GM12864 (cell line): ENCODE data around the gene TMEM242.

Source experiments
- DNase-seq: peaks from one replicate; pipeline ENCODE4 v3.0.0-alpha.2; 2011; ENCODE audit warnings: low read depth
- H3K4me3 ChIP-seq: 2 replicates; pipeline ENCODE4 v1.5.1; 2011; ENCODE audit warnings: mild to moderate bottlenecking, low read depth, low read length, control low read depth
- CTCF ChIP-seq: IDR thresholded peaks from 2 replicates; pipeline ENCODE4 v1.5.1; 2011; ENCODE audit warnings: low read depth, mild to moderate bottlenecking, moderate library complexity, low read length, control low read depth, inconsistent platforms; ENCODE audit errors: missing control alignments

The TMEM242 gene

GRCh38 chr6:157271911-157272310 lies 51.4 kb downstream of the TMEM242 start:
- no peak overlapping the region for H3K4me3 ChIP-seq
- DNase-seq: no peak
- no peak for TF ChIP-seq CTCF

- TF ChIP-seq CTCF: no peak
- no peak for DNase-seq
- no peak overlapping the region for H3K4me3 ChIP-seq
Measured at GRCh38 chr6:157271441-157271840, 51.9 kb downstream of the TMEM242 start.

GRCh38 chr6:157270916-157271315 lies 52.4 kb downstream of the TMEM242 start:
- DNase-seq: no peak
- TF ChIP-seq CTCF: no peak
- no peak overlapping the region for H3K4me3 ChIP-seq

DNA sequence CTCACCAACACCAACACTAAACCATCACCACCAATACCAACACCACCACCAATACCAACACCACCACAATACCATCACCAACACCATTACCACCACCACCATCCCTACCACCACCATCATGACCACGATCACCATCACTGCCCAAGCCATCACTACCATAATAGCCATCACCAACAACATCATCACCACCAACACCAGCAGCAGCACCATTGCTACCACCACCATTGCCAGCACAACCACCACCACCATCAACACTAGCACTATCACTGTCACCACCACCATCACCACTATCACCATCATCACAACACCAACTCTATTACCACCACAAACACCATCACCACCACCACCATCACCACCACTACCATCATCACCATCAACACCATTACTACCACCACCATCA lies 53.0 kb downstream of the TMEM242 start:
- TF ChIP-seq CTCF: no peak
- no peak overlapping the region for H3K4me3 ChIP-seq
- no peak for DNase-seq

DNA sequence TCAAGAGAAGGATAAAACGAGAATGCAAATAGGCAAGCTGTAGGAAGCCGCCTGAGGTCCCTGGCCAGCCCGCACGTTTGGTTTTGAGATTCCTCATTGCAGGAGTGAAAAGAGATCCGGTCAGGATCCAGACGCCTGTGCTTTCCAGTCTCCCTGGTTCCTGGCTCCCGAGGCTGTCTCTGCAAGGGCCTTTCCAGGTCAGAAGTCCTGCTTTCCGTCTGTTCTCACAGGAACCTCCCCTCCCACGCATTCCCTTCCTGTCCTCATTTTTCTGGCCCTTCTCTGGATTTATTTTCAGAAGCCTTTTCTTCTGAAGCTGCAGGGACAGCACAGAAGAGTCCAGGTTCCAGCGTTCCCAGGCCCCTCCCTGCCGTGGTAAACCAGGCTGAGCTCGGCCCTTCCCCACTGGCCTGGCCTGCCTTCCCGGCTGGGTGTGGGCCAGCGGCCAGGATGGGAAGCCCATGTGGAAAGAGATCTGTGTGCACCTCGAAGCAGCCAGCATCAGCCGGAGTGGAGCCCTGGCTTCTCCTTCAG lies 54.0 kb downstream of the TMEM242 start:
- DNase-seq: no peak
- no peak for TF ChIP-seq CTCF
- no peak overlapping the region for H3K4me3 ChIP-seq

DNA sequence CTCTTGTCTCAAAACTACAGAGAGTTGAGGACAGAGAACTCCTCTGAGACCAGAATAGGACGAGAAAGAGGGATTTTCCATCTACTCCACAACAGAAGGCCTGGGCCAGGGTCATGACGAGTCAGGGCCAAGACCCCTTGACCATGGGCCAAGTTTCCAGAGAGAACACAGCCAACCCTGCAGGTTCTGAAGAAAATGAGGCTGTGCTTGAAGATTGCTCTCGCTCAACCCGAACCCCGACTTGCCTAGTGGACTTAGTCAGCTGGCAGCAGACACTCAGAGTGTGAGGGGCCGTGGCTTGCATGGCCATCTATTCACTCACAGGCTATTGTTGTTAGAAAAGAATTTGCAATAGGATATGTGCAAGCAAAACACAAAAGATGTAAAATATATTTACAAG lies 54.5 kb downstream of the TMEM242 start:
- no peak overlapping the region for H3K4me3 ChIP-seq
- DNase-seq: no peak
- TF ChIP-seq CTCF: no peak

DNA sequence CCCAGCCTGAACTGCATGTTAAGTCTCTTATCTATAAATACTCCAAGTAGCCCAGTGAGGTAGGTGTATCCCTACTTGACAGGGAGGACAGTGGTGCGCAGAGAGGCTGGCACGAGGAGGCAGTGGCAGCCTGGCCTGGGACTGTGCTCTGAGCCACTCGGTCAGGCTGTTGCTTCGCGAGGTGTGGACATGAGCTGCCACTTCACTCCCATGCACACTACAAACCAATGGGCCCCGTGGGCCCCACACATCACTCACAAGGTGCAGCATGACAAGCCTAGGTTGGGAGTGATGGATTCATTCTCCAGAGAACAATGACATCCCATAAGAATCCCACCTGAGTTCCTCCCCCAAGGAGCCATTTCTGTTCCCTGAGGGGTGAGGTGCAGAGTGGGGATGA lies 54.9 kb downstream of the TMEM242 start:
- H3K4me3 ChIP-seq: no peak overlapping the region
- DNase-seq: no peak
- TF ChIP-seq CTCF: no peak
